GM18907 (cell line): ENCODE results near the gene PIK3R1.

Source experiments
- ATAC-seq: cut with Tn5 transposase; IDR thresholded peaks from one replicate; pipeline ENCODE4 v1.9.1; 2021; ENCODE audit warnings: mild to moderate bottlenecking, moderate library complexity; ENCODE audit not compliant: unreplicated experiment

Gene PIK3R1

GRCh38 chr5:68289498-68289897, 73.9 kb downstream of the PIK3R1 start:
- no peak for ATAC-seq

GRCh38 chr5:68290260-68290674, 74.7 kb downstream of the PIK3R1 start:
- ATAC-seq, result no peak

DNA sequence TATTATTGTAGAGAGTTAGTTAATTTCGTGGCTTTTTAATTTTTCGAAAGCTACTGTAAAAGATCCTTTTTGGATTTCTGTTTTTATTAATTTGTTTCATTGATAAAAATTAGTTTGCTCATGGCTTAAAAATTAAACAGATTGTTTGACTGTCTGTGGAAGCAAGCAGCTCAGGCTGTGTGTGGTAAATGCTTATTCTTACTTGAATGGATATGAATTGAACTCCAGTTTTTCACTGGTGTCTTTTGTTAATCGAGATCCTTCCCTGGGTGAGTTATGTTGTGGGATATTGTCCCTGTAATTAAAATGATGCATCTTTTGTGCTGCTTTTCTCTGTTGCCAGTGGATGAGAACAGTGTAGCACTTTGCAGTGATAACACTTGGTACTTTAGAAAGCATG, 75.3 kb downstream of the PIK3R1 start:
- ATAC-seq, result no peak

GRCh38 chr5:68292316-68292715, 76.8 kb downstream of the PIK3R1 start:
- ATAC-seq, result no peak

DNA sequence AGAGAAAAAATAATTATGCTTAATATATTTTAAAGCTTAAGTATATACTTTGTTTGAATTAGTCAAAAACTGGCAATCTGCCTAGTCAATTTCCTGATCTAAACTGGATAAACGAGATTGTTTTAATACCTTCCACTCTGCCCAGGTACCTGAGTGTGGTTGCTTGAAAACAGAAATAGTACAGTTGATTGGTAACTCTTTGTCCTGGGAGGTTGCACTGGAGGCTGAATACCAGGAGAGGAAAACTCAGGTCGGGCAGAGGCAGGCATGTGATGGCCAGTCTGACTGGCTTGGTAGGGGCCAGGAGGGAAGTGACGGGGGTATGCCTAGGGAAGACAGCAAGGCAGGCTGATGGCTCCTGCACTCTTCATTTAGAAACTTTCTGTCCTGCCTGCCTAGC, 80.2 kb downstream of the PIK3R1 start:
- ATAC-seq, result no peak

- no peak for ATAC-seq
Measured at GRCh38 chr5:68296895-68297294, 81.3 kb downstream of the PIK3R1 start.

DNA sequence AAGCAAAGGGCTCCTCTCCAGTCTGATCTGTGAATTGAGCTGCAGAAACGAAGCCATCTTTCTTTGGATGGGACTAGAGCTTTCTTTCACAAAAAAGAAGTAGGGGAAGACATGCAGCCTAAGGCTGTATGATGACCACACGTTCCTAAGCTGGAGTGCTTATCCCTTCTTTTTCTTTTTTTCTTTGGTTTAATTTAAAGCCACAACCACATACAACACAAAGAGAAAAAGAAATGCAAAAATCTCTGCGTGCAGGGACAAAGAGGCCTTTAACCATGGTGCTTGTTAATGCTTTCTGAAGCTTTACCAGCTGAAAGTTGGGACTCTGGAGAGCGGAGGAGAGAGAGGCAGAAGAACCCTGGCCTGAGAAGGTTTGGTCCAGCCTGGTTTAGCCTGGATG, 82.1 kb downstream of the PIK3R1 start:
- no peak for ATAC-seq

- ATAC-seq, result no peak
Measured at GRCh38 chr5:68298479-68298878, 82.9 kb downstream of the PIK3R1 start.

- ATAC-seq, result no peak
Measured at GRCh38 chr5:68299105-68299504, 83.5 kb downstream of the PIK3R1 start.

- ATAC-seq, result no peak
Measured at GRCh38 chr5:68299575-68299974, 84.0 kb downstream of the PIK3R1 start.

DNA sequence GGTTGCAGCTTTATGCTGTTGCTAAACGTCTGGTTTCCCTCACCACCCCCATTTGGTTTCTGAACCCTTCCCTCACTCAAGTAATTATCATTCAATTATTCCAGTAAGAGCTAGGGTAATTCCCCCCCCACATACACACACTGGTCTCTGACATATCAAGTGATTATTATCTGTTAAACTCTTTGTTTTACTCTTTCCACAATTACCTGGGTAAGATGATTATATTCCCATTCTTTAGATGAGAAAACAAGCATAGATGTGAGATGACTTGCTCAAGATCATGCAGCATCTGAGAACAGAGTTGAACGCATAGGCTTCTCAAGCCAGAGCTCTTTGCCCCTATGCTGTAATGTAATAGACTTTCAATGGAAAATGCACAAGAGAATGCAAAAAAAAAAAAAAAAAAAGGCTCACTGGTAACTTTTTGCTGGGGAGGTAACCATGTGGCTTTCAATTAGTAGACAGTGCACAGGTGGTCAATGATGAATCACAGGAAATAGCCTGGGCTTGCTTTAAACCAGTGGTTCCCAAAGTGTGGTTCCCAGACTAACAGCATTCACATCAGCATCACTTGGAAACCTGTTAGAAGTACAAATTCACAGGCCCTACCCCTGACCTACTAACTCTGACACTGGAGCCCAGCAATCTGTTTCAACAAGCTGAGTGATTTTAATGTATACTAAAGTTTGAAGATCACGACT, 87.6 kb downstream of the PIK3R1 start:
- ATAC-seq, result peak; percentile 79

DNA sequence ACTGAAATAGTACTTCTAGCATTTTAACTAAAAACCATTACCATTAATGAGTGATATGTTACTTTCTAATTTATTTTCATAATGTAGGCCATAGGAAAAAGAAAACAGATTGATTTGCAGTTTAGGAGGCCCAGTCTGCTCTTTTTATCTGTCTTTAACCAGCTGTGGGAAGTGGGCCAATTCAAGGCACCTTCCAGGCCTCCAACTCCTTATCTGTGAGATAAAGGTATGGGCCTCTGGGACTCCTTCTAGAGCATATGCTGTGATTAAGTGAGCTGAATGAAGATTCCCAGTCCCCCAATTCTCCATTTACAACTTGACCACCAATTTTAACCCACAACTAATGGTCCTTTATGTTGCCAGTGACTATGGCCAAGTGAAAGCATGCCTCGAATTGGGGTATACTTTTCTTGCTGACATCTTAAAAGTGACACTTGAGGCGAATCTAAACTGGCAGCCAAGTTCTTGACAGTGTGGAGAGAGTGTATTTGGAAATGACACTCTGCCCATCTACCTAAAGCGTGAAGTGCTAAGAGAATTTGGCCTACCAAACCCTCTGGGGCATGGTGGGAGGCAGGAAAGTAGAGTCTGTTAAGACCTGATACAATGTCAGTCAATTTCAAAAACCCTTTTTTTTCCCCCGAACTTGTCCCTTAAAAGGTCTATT, 88.3 kb downstream of the PIK3R1 start:
- ATAC-seq, result peak; percentile 26

GRCh38 chr5:68304421-68305052, 89.0 kb downstream of the PIK3R1 start:
- no peak for ATAC-seq

DNA sequence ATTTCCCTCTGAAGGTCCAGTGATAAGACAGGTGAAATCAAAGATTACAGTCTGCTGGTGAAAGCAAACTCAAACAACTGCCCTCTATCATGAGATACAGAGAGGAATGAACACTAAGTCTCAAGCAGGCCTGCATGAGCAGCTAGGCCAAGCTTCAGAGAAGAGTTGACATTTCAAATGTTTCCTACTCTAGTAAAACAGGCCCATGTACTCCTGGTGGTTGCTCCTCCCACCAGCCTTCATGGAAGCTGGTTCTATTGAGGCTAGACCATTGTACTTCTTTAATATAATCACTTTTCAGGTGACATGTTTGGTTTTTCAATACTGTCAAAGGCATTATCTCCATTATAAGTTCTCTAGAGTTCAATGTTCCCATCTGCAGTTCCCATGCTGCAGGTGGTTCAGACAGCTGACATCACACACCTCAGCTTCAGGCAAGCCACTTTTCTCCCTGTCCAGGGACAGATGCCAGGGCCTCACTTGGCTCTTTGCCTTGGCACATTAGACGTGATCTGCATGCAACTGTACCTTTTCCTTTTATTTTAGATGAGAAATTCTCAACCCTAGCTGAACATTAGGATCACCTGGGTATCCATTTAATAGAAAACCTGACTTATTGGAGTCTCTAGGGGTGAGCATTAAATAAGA, 89.8 kb downstream of the PIK3R1 start:
- ATAC-seq, result no peak

- ATAC-seq, result no peak
Measured at GRCh38 chr5:68306361-68307014, 90.9 kb downstream of the PIK3R1 start.

DNA sequence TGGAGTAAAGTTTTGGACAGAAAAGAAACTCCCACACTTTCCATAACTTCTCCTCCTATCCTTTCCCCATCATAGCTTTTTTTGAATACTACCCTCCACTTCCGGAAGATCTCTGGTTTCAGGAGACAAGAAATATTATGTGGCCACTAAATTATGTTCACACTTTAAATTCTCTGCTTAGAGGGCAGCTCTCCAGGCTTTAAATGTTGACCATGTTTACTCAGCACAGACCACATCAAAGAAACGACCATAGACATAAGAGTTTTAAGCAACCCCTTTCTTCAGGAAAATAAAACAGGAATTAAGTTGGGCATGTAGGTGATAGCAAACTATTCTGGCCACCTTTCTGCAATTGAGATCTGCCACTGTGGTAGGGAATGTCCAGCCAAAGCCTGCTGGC, 97.8 kb downstream of the PIK3R1 start:
- no peak for ATAC-seq

- no peak for ATAC-seq
Measured at GRCh38 chr5:68314465-68314864, 98.9 kb downstream of the PIK3R1 start.

- ATAC-seq, result peak; percentile 98
Measured at GRCh38 chr5:68315679-68316271, 100.2 kb downstream of the PIK3R1 start.

DNA sequence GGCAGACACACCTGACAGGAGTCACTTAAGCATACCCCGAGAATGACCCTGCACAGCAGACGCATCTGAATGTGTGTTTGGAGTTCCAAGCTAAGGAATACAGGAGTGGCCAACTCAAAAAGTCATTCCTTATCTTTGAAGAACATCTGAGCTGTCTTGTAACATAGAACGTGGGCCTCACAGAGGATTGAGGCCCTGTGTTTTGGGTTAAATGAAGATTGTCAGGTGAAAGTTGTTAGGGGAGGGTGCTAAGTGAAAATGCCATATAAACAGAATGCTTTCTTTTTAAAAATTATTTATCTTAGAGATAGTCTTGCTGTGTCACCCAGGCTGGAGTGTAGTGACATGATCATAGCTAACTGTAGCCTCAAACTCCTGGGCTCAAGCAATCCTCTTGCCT, 100.9 kb downstream of the PIK3R1 start:
- no peak for ATAC-seq

DNA sequence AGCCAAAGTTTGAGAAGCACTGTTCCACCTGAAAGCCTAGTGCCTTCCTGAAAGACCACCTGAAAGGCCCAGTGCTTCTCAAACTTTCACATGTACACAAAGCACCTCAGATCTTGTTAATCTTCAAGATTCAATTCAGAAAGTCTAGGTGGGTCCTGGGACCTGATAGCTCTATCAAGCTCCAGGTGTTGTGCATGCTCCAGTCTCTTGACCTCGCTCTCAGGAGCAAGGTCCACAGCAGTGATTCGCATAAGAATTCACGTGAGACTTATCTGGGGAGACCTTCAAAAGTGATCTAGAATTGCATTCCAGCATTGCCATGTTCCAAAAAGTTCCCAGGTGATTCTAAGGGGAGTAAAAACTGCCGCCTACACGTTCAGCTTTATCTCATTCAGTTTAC, 102.1 kb downstream of the PIK3R1 start:
- no peak for ATAC-seq
